ENCODE results near the gene APPL2. TPM values are rescaled to one million over a fixed set of nuclear protein-coding genes. Genes with fewer than 3 reads are reported as not detected.

The APPL2 gene
- polyA plus RNA-seq, 1 experiment = 50.1 TPM

- CTCF ChIA-PET = no interaction called here
Measured at GRCh38 chr12:105225505-105226015, 10.4 kb downstream of the APPL2 start.

DNA sequence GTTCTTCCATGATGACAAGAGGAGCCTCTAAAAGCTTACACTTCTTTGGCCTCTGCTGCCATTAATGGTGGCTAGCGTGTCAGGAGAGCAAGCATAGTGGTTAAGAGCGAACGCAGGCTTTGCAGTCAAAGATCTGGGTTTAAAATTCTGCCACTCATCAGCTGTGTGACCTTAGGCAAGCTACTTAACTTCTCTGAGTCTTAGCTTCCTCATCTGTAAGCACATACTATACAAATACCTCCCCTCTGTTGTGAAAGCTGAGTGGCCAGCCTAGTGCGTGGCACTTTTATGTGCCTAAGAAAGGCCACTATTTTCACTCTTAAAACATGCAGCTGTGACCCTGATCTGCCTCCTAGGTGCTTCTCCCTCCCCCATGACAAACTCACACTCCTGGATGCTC lies 11.6 kb downstream of the APPL2 start:
- Histone ChIP-seq H3K9me3 (ENCODE audit: control insufficient read depth, insufficient read depth, low read length) (no peaks in the 10 kb centered on the region), H3K4me3 (ENCODE audit: low read depth, low read length) (no peak overlapping the region), H3K27me3 (ENCODE audit: control insufficient read depth, insufficient read depth, low read length) (no peaks in the 10 kb centered on the region), H3K27ac (ENCODE audit: low read depth, low read length) (no peak overlapping the region)
- TF ChIP-seq, protein P1, sequence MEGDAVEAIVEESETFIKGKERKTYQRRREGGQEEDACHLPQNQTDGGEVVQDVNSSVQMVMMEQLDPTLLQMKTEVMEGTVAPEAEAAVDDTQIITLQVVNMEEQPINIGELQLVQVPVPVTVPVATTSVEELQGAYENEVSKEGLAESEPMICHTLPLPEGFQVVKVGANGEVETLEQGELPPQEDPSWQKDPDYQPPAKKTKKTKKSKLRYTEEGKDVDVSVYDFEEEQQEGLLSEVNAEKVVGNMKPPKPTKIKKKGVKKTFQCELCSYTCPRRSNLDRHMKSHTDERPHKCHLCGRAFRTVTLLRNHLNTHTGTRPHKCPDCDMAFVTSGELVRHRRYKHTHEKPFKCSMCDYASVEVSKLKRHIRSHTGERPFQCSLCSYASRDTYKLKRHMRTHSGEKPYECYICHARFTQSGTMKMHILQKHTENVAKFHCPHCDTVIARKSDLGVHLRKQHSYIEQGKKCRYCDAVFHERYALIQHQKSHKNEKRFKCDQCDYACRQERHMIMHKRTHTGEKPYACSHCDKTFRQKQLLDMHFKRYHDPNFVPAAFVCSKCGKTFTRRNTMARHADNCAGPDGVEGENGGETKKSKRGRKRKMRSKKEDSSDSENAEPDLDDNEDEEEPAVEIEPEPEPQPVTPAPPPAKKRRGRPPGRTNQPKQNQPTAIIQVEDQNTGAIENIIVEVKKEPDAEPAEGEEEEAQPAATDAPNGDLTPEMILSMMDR (IDR thresholded peaks at IDR 0.05; ENCODE audit: low read depth, low read length) = no peak
- no peak for DNase-seq (ENCODE audit: low read depth, low spot score)
- CTCF ChIA-PET = interaction anchor here (0.6 to 0.7 kb wide), 2 partner anchors 140 to 857 kb away, joined by 3 to 5 read pairs; no protein-coding TSS in a partner anchor
- POLR2A ChIA-PET = interaction anchor here (1.2 kb wide), 1 partner anchor 11 kb away, joined by 3 read pairs; the partner anchor contains the start of gene APPL2

More at GRCh38 chr12:105225505-105226015, 10.4 kb downstream of the APPL2 start:
- POLR2A ChIA-PET = interaction anchor here (1.3 kb wide), 1 partner anchor 10 kb away, joined by 6 read pairs; the partner anchor contains the start of gene APPL2
- DNase-seq (ENCODE audit: low read depth, low spot score) = no peak
- Histone ChIP-seq H3K9me3 (ENCODE audit: control insufficient read depth, insufficient read depth, low read length) (no peaks in the 10 kb centered on the region), H3K4me3 (ENCODE audit: low read depth, low read length) (no peak overlapping the region), H3K27me3 (ENCODE audit: control insufficient read depth, insufficient read depth, low read length) (no peaks in the 10 kb centered on the region), H3K27ac (ENCODE audit: low read depth, low read length) (no peak overlapping the region)
- TF ChIP-seq, protein P1 (IDR thresholded peaks at IDR 0.05; ENCODE audit: low read depth, low read length) = no peak

- CTCF ChIA-PET = no interaction called here
Measured at GRCh38 chr12:105223884-105224283, 12.1 kb downstream of the APPL2 start.

GRCh38 chr12:105223352-105223845 lies 12.6 kb downstream of the APPL2 start:
- Histone ChIP-seq H3K4me3 (ENCODE audit: low read depth, low read length) (no peak overlapping the region), H3K27me3 (ENCODE audit: control insufficient read depth, insufficient read depth, low read length) (no peaks in the 10 kb centered on the region), H3K9me3 (ENCODE audit: control insufficient read depth, insufficient read depth, low read length) (no peaks in the 10 kb centered on the region), H3K27ac (ENCODE audit: low read depth, low read length) (no peak overlapping the region)
- TF ChIP-seq, protein P1 (IDR thresholded peaks at IDR 0.05; ENCODE audit: low read depth, low read length) = no peak
- no peak for DNase-seq (ENCODE audit: low read depth, low spot score)
- CTCF ChIA-PET = no interaction called here
- POLR2A ChIA-PET = interaction anchor here (1.2 kb wide), 1 partner anchor 12 kb away, joined by 3 read pairs; the partner anchor contains the start of gene APPL2

More at GRCh38 chr12:105223884-105224283, 12.1 kb downstream of the APPL2 start:
- no peak overlapping the region for H3K4me3 ChIP-seq (ENCODE audit: low read depth, low read length)
- no peaks in the 10 kb centered on the region for H3K9me3 ChIP-seq (ENCODE audit: control insufficient read depth, insufficient read depth, low read length)
- POLR2A ChIA-PET = interaction anchor here (1.2 kb wide), 1 partner anchor 12 kb away, joined by 3 read pairs; the partner anchor contains the start of gene APPL2
- no peak overlapping the region for H3K27ac ChIP-seq (ENCODE audit: low read depth, low read length)
- no peak for DNase-seq (ENCODE audit: low read depth, low spot score)
- no peaks in the 10 kb centered on the region for H3K27me3 ChIP-seq (ENCODE audit: control insufficient read depth, insufficient read depth, low read length)
- TF ChIP-seq, protein P1 (IDR thresholded peaks at IDR 0.05; ENCODE audit: low read depth, low read length) = no peak

DNA sequence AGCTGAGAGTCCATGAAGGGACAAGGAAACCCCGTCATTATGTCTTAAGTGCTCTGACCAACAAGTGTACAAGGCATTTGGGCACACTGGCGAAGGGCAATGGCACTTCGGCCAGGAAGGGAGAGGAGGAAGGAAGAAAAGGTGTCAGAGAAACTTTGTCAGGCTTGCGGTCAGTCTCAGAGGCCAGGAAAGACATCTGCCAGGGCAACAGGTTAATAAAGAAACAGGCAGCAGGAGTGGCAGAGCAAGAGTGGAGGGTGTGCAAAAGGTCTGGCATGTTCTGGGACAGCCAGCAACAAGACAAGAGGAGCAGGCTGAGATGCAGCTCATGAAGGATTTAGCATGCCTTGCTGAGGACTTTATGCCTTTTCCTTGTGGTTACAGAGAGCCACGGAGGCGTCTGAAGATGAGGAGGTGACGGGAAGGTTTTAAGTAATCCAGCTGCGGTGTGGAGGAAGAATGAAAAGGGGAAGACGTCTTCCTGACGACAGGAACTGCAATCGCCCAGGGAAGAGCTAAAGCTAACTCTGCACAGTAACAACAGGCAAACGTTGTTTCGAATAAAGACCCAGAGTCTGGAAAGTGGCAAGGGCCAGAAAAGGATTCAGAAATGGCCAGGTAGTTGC lies 13.1 kb downstream of the APPL2 start:
- no peak for DNase-seq (ENCODE audit: low read depth, low spot score)
- ChIA-PET POLR2A (no interaction called here), CTCF (no interaction called here)

More for the DNA sequence above, 13.1 kb downstream of the APPL2 start:
- no peak overlapping the region for H3K4me3 ChIP-seq (ENCODE audit: low read depth, low read length)
- no peaks in the 10 kb centered on the region for H3K9me3 ChIP-seq (ENCODE audit: control insufficient read depth, insufficient read depth, low read length)
- no peak overlapping the region for H3K27ac ChIP-seq (ENCODE audit: low read depth, low read length)
- H3K27me3 ChIP-seq (ENCODE audit: control insufficient read depth, insufficient read depth, low read length) = no peaks in the 10 kb centered on the region
- TF ChIP-seq, protein P1 (IDR thresholded peaks at IDR 0.05; ENCODE audit: low read depth, low read length) = no peak

All from AG04450 (cell line).